MM.1S (cell line): Measurements from ENCODE around the gene FGF14.
"Not testable (repeated sequence)": the region's sequence is repeated elsewhere in the genome, so short reads cannot be mapped to it uniquely, and the experiment has no call there.

ENCODE experiments used
- EZH2 ChIP-seq: fragments of 300-600 bp; sonication (generic); optimal IDR thresholded peaks from 2 replicates; pipeline ENCODE3; 2017; ENCODE audit warnings: low read depth, mild to moderate bottlenecking, antibody characterized with exemption, low read length, mixed read lengths
- EZH2phosphoT487 ChIP-seq: fragments of 300-600 bp; sonication (generic); IDR thresholded peaks from 2 replicates; pipeline ENCODE4 v1.6.1; 2018; ENCODE audit warnings: antibody characterized with exemption, low read length
- TF ChIP-seq, protein P1 (sequence below): fragments of 300-600 bp; sonication (generic); IDR thresholded peaks from 2 replicates; pipeline ENCODE4 v1.5.1; 2016; ENCODE audit warnings: antibody characterized with exemption, low read length, mixed read lengths

DNA sequence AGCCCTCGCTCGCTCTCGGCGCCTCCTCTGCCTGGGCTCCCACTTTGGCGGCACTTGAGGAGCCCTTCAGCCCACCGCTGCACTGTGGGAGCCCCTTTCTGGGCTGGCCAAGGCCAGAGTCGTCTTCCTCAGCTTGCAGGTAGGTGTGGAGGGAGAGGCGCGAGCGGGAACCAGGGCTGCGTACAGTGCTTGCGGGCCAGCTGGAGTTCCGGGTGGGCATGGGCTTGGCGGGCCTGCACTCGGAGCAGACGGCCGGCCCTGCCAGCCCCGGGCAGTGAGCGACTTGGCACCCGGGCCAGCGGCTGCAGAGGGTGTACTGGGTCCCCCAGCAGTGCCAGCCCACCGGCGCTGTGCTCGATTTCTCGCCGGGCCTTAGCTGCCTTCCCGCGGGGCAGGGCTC, 333.5 kb downstream of the FGF14 start:
- not testable (repeated sequence) for TF ChIP-seq EZH2, EZH2phosphoT487
- TF ChIP-seq, protein P1, sequence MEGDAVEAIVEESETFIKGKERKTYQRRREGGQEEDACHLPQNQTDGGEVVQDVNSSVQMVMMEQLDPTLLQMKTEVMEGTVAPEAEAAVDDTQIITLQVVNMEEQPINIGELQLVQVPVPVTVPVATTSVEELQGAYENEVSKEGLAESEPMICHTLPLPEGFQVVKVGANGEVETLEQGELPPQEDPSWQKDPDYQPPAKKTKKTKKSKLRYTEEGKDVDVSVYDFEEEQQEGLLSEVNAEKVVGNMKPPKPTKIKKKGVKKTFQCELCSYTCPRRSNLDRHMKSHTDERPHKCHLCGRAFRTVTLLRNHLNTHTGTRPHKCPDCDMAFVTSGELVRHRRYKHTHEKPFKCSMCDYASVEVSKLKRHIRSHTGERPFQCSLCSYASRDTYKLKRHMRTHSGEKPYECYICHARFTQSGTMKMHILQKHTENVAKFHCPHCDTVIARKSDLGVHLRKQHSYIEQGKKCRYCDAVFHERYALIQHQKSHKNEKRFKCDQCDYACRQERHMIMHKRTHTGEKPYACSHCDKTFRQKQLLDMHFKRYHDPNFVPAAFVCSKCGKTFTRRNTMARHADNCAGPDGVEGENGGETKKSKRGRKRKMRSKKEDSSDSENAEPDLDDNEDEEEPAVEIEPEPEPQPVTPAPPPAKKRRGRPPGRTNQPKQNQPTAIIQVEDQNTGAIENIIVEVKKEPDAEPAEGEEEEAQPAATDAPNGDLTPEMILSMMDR: not testable (repeated sequence)
